Non-pigmented ciliary epithelial cell (primary cell): ENCODE measurements around the gene PCBP3.
"Not testable (repeated sequence)": the region's sequence is repeated elsewhere in the genome, so short reads cannot be mapped to it uniquely, and the experiment has no call there.

Experiments used
- DNase-seq: peaks from one replicate; pipeline ENCODE4 v3.0.0-alpha.2; 2010; ENCODE audit warnings: low read depth

PCBP3 gene

DNA sequence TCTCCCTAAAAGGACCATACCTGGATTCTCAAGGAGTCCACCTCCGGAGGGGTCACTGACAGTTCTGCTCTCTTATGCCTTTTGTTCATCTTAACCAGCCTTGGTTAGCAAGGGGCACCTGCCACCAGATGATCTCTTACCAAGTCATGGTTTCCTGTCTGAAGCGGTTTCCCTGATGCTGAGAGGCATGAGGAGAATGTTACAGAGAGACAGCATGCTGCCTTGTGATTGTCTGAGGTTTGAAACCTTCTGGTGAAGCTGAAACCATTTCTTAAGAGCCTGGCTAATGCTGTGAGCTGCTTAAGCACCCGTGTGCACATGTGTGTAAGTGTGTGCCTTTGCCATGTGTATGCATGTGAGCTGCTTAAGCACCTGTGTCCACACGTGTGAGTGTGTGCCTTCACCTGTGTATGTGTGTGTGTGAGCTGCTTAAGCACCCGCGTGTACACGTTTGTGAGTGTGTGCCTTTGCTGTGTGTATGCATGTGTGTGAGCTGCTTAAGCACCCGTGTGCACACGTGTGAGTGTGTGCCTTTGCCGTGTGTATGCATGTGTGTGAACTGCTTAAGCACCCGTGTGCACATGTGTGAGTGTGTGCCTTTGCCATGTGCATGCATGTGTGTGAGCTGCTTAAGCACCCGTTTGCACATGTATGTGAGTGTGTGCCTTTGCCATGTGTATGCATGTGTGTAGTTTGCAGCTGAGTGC, 201.7 kb downstream of the PCBP3 start:
- no peak for DNase-seq

- no peak for DNase-seq
These were observed 202.2 kb downstream of the PCBP3 start for GRCh38 chr21:45845770-45846090.

DNA sequence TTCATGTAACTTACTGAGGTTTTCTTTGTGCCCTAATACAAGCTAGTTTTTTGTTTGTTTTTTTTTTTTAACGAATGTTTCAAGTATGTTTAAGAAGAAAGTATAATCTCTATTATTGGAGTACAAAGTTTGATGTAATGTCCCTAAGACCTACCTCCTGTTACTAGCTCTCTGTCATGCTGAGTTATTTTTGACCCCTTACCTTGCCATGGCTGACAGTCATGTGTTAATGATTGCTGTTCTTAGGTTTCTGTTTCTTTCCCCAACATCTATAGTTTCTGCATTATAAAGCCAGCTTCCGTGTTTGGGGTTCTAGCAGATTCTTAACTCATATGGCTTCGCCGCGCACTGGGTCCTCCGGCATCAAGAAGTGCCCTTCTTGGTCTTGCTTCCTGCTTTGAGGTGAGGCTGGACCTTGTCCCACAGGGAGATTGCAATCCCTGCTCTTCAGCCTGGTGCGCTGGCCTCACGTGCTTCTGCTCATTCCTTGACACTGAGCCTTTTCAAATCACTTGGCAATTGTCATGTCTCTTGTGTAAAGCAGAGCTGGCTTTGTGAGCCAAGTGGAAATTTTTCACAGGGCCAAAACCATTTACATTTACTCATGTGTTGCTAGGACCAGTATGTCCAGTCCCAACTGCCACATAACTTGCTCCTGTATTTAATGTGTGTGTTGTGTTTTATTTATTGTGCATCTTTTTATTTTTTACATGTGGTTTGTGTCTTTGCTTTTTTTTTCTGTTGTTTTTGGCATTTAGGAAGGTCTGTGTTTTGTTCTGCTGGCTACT, 203.0 kb downstream of the PCBP3 start:
- DNase-seq = no peak

GRCh38 chr21:45847870-45848269, 204.3 kb downstream of the PCBP3 start:
- DNase-seq = no peak

GRCh38 chr21:45848331-45848730, 204.8 kb downstream of the PCBP3 start:
- no peak for DNase-seq

- DNase-seq = no peak
These were observed 205.3 kb downstream of the PCBP3 start for GRCh38 chr21:45848805-45849204.

- no peak for DNase-seq
These were observed 206.1 kb downstream of the PCBP3 start for GRCh38 chr21:45849651-45850050.

GRCh38 chr21:45850181-45850580, 206.7 kb downstream of the PCBP3 start:
- DNase-seq = no peak

DNA sequence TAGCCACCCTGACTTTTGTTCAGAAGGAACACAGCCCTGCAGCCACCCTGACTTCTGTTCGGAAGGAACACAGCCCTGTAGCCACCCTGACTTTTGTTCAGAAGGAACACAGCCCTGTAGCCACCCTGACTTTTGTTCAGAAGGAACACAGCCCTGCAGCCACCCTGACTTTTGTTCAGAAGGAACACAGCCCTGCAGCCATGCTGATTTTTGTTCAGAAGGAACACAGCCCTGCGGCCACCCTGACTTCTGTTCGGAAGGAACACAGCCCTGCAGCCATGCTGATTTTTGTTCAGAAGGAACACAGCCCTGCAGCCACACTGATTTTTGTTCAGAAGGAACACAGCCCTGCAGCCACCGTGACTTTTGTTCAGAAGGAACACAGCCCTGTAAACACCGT, 208.9 kb downstream of the PCBP3 start:
- DNase-seq = not testable (repeated sequence)

- DNase-seq = no peak
These were observed 209.4 kb downstream of the PCBP3 start for GRCh38 chr21:45852886-45853400.

- DNase-seq = no peak
These were observed 210.3 kb downstream of the PCBP3 start for GRCh38 chr21:45853703-45854342.

DNA sequence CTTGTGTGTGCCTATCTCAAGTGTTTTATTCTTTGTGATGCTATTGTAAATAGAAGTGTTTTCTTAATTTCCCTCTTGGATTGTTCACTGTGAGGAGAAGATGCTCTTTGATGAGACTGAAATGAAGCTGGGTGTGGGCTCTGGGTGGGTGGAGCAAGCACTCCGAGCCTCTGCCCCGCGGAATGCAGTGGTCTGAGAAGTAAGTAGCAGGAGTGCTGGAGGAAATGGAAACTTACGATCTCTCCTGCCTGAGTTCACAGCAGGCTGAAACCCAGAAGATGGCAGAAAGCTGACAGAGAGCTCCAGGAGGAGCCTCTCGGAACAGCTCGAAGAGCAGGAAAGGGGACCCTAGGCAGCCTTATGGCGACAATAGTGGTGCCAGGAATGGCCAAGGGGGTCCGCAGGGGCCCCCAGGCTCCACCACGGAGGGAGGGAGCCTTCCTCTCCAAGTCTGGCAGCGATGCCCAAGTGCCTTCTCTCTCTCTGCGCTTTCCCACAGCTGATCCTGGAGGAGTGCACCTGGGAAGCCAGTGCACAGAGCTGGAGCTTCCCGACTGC, 211.2 kb downstream of the PCBP3 start:
- no peak for DNase-seq

- DNase-seq = no peak
These were observed 211.8 kb downstream of the PCBP3 start for GRCh38 chr21:45855248-45855811.

GRCh38 chr21:45856442-45856841, 212.9 kb downstream of the PCBP3 start:
- no peak for DNase-seq

- no peak for DNase-seq
These were observed 213.4 kb downstream of the PCBP3 start for GRCh38 chr21:45856906-45857305.

- DNase-seq = no peak
These were observed 214.2 kb downstream of the PCBP3 start for GRCh38 chr21:45857761-45858160.

DNA sequence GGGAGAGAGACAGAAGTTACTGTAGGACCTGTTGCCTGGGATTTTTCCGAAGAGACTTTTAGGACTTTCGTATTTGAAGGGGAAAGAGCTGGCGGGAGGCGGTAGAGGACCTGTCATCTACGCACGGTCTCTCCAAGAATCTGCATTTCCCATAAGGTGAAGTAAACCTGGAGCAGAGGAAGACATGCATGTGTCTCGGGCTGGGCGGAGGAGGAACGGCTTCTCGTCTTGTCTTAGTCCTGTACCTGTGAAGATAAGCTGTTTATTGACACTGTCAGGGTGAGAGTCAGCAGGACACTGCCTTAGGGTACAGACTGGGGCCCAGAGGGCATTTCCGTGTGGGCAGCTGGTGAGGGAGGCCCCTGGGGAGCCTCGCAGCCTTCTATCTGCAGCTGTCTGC, 214.7 kb downstream of the PCBP3 start:
- no peak for DNase-seq

DNA sequence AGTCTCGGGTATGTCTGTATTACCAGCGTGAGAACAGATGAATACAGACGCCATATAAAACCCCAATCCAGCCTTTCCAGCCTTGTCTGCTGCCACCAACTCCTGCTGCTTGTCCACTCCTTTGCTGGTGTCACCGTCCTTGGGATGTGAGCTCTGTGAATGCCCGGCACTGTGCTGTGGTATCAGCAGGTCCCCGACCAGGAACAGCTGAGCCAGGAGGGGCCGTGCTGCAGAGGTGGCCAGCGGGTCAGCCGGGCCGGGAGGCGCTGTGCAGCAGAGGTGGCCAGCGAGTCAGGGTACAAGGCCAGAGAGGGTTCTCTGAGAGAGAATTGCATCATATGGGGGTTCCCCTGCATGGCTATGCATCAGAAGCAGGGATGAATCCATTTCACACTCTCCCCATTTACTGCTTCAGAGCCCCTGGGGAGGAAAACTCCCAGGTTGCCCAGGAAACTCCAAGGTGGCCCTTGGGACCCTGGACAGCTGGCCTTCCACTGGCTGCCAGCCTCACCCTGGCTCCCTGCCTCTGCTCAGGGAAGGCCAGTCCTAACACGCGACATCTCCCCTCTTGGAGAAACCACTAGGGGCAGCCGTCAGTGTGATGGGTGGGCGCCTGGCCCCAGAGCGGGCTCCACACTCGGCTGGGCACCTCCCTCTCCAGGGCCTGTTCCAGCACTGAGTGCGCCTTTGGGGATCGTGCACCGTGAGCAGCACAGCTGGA, 215.7 kb downstream of the PCBP3 start:
- DNase-seq = no peak

- no peak for DNase-seq
These were observed 216.3 kb downstream of the PCBP3 start for GRCh38 chr21:45859762-45860357.

DNA sequence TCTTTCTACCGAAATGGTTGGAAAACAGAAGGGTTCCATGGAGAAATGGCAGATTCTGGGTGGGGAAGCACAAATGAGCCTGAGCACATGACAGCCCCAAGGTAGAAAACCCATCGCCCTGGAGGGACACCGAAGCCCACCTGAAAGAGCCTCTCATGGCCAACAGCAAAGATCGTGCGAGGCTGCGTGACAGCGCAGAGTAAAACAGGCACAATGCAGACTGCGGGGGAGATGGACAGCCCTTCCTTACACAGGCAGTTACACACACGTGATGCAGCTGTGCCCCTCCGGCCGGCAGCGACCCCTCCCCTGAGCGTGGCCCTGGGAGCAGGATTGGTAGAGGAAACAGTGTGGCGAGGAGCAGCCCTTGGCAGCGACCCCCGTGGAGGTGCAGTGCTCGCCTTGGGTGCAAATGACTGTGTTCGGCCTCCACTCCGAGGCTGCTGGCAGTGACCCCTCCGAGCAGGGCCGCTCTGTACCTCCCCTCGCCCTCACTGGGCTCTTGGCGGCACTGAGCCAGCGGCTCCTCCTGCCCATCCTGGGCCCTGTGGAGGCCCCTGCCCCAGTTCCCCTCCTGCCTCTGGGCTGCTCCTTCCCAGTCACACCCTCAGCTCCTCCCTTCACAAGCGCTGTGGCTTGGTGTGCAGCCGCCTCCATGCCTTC, 217.1 kb downstream of the PCBP3 start:
- no peak for DNase-seq
